Posterior cingulate gyrus (tissue), 11 donors: ENCODE measurements around the gene DBNDD1.
A peak's percentile ranks its signal among the peaks of the same experiment; 100 is the strongest.
"Not testable (repeated sequence)": the region's sequence is repeated elsewhere in the genome, so short reads cannot be mapped to it uniquely, and the experiment has no call there.

ENCODE experiments used
- DNase-seq, 10 donors: peaks; one replicate each; pipeline versions ENCODE4 v3.0.0 to v3.0.0-alpha.2; 2020 to 2021; ENCODE audit warnings: mixed read lengths in 3 of 10
- intact Hi-C: fragments of 100-400 bp; cut with DNase I; formaldehyde crosslinking; loops from one replicate; pipeline ENCODE4 v1.15.1; 2023

The DBNDD1 gene

DNA sequence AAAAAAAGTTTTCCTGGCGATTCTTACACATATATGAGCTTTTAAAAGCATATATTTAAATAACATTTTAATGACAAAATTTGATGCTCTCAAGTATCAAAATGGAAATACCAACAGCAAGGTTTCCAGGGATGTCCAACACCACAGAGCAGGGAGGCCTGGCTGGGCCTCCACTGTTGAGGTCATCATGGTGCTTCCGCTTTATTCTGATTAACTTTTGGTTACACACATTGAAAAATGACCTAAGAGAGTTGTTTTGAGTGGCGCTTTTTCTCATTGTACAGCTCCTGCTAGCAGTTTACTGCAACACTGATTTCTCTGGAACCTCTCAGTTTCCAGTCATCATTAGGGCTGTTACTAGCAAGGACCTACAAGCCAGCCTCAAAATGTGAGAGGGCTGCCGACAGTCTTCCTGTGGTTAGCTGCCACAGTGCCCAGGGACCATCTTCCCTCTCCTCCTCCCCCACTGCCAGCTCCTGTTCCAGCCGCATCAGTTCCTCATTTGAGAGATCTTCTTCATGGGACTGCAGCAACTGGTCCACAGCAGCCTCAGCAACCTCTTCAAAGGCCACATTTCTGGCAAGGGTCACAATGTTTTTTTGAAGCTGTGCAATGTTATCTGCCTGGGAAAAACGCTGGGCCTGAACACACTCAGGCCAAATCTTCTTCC is 49.4 kb downstream of the DBNDD1 start:
- DNase-seq, result peak in 2 of 10 donors; percentile 40 to 80
- intact Hi-C loops, result loop anchor here (5.0 kb wide), 1 partner anchor 47 kb away; the partner anchor contains the start of gene DBNDD1

DNA sequence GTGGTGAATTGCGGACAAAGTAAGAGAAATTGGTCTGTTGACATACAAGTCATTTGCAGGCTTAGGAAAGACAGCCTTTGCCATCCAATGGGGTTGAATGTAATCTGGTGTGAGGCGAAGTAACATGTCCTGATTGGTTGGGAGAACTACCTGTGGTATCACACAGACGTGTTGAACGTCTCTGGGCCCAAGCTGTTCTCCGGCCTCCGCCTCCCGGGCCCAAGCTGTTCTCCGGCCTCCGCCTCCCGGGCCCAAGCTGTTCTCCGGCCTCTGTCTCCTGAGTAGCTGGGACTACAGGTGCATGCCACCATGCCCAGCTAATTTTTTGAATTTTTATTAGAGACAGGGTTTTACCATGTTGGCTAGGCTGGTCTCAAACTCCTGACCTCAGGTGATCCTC is 51.2 kb downstream of the DBNDD1 start:
- peak in 1 of 10 donors; percentile 50 for DNase-seq
- intact Hi-C loops, result not testable (repeated sequence)

DNA sequence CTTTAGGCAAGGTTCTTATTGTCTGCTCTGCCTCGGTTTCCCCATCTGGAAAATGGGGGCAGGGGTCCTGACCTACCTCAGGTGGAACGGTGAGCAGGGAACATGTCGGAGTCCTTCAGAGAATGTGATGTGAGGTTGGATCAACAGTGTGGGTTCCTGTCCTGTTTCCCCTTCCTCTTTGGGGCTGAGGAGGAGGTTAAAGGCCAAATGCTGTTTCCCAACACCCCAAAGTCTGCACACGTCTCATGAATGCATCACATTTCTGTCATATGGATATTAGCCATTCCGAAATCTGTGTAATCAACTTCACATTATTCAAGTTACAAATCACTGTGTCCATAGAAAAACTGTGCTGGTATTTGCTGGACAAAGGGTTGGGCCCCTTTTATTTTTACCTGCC is 51.8 kb downstream of the DBNDD1 start:
- DNase-seq, intact Hi-C loops: not testable (repeated sequence)

DNA sequence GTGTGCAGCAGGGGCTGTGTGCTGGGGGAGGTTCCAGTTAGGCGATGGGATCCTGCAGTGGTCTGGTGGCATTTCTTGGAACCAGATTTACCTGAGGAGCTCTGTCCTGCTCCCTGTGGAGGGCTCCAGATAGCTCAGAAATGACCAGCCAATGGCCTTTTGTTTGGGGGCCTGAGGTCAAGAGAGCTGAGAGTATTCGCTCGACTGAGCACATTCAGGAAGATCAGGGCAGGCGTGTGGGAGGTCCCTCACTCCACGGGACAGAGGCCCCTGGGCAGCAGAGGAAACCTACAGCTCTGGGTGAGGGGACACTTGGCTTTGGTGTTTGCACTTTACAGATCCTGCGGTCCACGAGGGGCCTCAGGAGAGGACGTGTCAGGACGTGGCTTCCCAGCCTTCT is 52.5 kb downstream of the DBNDD1 start:
- no peak for DNase-seq

DNA sequence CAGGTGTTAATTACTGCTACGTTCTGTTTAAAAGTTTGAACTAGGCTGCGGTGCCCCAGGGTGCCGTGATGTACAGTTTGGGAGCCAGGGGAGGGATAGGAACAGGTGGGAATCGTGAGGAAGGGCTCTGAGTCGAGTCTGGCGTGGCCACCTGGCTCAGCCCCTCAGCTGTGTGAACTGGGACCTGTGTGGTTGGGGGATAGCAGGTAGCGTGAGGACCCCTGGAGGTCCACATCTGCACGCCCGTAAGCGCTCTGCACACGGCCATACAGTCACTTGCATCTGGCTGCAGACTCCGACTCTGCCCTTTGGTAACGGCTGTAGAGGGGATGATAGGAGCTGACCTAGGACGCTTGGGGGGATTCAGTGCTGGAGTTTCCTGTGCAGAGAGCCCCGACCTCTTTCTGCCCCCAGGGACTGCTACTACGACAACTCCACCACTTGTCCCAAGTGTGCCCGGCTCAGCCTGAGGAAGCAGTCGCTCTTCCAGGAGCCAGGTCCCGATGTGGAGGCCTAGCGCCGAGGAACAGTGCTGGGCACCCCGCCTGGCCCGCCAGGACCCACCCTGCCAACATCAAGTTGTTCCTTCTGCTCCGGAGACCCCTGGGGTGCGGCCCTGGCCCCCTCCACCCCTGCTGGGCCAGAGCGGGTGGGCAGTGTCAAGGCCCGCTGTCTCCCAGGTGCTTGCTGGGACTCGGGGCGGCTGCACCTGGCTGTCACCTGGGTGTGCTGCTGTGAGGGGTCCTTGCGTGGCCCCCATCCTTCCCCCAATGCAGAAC is 53.6 kb downstream of the DBNDD1 start:
- DNase-seq, result peak in 1 of 10 donors; percentile 61
- intact Hi-C loops, result no loop called here

More for the DNA sequence above, 52.5 kb downstream of the DBNDD1 start:
- intact Hi-C loops, result no loop called here

DNA sequence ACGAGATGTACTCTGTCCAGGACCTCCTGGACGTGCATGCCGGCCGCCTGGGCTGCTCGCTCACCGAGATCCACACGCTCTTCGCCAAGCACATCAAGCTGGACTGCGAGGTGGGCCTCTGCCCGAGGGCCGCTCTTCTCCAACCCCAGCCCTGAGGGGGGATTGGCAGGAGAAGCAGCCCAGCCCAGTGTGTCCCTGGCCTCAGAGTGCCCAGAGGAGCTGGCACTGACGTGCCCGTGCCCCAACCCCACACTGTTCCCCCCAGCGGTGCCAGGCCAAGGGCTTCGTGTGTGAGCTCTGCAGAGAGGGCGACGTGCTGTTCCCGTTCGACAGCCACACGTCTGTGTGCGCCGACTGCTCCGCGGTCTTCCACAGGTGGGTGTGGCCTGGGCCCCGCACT is 55.1 kb downstream of the DBNDD1 start:
- intact Hi-C loops, result no loop called here
- peak in 1 of 10 donors; percentile 79 for DNase-seq

DNA sequence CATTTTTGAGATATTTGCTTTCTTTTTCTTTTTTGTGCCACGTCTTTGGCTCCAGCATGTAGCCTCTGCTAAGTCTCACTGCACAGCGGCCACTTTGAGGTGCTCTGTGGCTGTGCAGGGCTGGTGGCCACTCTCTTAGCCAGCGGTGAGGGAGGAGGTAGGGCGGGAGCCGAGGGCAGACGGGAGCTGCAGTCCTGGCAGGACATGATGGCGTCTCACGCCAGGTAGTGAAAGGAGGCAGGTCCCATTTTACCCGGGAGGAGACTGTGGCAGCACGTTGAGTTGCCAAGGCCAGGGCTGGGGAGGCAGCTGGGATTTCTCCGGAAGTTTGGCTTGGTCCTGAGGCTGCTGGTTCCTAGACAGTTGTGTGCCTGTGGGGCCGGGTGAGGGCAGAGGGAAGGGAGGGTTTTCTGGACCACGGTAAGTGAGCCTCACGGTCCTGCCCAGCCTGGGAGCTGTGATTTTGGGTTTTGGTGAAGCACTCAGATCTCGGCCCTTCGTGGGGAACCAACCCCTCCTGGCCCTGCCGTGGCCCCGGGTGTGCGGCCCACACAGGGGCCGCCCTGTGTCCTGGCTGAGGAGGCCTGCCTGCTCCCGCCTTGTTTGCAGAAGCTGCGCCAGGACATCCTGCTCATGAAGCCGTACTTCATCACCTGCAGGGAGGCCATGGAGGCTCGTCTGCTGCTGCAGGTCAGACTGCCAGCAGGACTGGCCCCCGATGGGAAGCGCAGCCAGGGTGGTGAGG is 56.3 kb downstream of the DBNDD1 start:
- intact Hi-C loops, result no loop called here
- peak in 1 of 10 donors; percentile 78 for DNase-seq

DNA sequence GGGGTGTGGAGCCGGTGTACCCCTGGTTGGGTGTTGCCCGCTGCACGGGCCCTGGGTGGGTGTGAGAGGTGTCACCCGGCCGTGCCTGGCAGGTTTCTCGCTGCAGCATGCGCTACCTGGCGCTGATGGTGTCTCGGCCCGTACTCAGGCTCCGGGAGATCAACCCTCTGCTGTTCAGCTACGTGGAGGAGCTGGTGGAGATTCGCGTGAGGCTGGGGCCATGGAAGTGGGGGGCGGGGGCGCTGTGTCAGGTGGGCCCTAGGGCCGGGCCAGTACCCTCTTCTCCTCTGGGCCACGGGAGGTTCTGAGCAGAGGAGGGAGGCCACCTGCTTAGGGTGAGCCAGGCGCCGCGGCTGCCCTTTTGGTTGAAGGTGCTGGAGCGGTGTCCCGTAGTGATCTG is 57.3 kb downstream of the DBNDD1 start:
- intact Hi-C loops, result no loop called here

DNA sequence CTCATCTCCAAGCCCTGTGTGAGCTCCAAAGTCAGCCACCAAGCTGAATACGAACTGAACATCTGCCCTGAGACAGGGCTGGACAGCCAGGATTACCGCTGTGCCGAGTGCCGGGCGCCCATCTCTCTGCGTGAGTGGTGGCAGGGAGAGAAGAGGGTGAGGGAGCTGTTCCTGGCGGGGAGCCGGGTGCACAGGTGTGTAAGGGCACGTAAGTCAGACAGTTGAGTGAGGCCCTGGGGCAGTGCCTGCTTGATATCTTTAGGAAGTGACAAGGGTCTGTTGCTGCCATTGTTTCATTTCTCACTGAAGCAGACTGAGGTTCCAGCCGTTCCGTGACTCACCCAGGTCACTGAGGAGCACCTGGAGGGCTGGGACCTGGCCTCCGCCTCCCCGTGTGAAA is 58.3 kb downstream of the DBNDD1 start:
- peak in 1 of 10 donors; percentile 24 for DNase-seq

More for the DNA sequence above, 57.3 kb downstream of the DBNDD1 start:
- DNase-seq, result peak in 1 of 10 donors; percentile 63

DNA sequence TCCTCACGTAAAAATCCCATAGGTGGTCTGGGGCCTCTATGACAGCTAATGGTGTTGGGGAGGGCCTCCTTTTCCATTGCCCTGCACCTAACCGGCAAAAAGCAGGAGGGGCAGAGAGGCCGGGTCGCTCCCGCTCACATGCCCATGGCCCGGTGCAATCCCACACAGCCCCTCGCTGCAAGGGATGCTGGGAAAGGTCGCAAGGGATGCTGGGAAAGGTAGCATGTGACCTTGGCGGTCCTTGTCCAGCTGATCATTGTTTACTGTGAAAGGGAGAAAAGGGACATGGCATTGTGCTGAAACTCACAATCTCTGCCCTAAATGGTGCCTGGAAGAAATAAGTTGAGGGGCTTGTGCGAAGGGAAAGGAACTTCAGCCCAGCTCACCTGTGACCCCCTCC is 60.7 kb downstream of the DBNDD1 start:
- intact Hi-C loops, result no loop called here
- peak in 1 of 10 donors; percentile 30 for DNase-seq

More for the DNA sequence above, 58.3 kb downstream of the DBNDD1 start:
- intact Hi-C loops, result no loop called here

DNA sequence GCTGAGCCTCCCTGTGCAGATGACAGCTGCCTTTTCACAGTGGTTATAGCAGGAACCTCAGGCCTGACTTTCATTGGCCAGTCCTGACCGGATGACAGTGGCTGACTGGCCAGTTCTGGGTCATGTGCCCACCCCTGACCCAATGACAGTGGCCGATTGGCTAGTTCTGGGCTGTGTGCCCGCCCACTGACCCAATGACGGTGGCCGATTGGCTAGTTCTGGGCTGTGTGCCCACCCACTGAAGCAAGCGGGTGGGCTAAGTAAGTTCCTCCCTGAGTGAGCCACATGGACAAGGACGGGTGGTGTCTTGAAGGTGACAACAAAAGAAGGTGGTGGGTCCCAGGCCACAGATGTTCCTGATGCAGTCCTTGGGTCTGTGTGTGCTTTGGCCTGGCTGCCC is 61.2 kb downstream of the DBNDD1 start:
- peak in 4 of 10 donors; percentile 12 to 88 (median 52) for DNase-seq

DNA sequence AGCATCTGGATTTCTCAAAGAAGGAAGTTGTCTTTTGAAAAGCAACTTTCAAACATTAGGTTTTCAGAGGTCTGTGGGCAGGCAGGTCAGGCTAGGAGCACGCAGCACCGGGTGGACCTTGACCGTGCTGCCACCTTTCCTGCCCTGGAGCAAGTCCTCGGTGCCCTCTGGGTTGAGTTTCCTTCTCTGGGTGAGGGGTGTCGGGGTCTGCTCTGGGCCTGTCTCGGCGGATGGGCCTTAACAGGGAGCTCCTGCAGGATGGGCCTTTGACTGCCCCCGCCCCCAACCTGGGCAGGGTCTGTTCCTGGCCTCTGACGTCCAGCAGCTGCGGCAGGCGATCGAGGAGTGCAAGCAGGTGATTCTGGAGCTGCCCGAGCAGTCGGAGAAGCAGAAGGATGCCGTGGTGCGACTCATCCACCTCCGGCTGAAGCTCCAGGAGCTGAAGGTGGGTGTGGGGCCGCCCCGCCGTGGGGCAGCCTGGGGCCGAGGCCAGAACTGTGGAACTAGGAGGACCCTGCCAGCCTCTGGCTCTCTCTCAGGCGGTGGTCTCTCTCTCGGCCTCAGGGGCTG is 62.0 kb downstream of the DBNDD1 start:
- intact Hi-C loops, result no loop called here

More for the DNA sequence above, 61.2 kb downstream of the DBNDD1 start:
- intact Hi-C loops, result no loop called here

DNA sequence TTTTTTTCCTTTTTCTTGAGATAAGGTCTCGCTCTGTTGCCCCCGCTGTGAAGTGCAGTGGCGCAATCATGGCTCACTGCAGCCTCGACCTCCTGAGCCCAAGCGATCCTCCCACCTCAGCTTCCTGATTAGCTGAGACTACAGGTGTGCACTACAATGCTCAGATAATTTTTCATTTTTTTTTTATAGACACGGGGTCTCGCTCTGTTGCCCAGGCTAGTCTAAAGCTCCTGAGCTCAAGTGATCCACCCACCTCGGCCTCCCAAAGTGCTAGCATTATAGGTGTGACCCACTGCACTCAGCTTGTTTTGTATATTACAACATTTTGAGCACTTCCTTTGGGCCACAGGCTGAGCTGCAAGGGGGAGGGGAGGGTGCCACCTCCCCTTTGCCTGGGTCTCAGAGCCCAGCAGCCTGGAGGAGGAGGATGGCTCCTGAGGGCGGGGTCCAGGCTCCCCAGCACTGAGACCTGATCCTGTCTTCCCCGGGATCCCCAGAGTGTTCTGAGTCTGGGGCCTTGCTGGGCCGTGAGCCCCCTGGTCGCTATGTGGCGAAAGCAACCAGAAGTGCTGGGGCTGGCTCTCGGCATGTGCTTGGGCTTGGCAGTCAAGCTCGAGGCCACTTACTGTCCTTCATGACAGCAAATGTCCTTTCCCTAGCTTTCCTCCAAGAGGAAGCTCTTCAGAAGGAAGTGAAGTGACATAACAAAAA is 62.6 kb downstream of the DBNDD1 start:
- peak in 2 of 10 donors; percentile 30 to 54 for DNase-seq
- intact Hi-C loops, result no loop called here

More for the DNA sequence above, 62.0 kb downstream of the DBNDD1 start:
- DNase-seq, result peak in 2 of 10 donors; percentile 59 to 64

DNA sequence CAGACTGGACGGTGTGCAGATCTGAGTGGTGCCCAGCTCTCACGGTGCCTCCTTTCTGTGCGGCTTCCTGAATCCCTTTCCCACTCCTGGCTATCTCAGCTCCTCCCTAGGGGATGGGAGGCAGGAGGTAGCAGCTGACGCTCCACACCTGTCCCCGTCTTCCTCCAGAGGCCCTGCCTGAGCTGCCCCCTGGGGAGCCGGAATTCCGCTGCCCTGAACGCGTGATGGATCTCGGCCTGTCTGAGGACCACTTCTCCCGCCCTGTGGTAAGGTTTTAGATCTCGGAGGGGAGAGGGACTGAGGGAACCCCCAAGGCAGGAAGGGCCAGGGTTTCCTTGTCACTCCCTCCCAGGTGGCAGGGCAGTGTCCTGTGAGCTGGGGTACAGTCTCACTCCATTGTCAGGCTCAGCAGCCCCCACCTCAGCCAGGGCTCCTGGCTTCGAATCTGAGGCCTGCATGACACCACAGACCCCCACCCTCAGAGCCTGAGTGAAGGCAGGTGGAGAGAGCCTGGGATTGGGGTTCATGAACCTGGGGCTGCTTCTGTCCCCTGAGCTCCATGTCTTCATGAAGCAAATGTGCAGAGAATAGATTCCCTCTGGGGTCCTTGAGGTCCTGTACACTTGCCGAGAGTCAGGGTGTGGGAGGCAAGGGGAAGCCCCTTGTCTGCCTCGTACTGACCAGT is 64.1 kb downstream of the DBNDD1 start:
- intact Hi-C loops, result no loop called here
- peak in 2 of 10 donors; percentile 51 to 66 for DNase-seq
